ENCODE measurements around the gene SEMA4B.

SEMA4B gene

GRCh38 chr15:90190606-90191343, 10.4 kb upstream of the SEMA4B start:
- no peak for TF ChIP-seq CTCF (IDR thresholded peaks at IDR 0.05; ENCODE audit: borderline replicate concordance, control extremely low read depth, extremely low read depth, insufficient read depth, missing control alignments)
- in situ Hi-C loops (cut with MboI; ENCODE audit: low sequenced_read_pairs, unreplicated experiment): no loop called here
- peak; percentile 51 for DNase-seq (ENCODE audit: low spot score)

- no peak for DNase-seq (ENCODE audit: low spot score)
Measured at GRCh38 chr15:90191344-90191687, 9.8 kb upstream of the SEMA4B start.

DNA sequence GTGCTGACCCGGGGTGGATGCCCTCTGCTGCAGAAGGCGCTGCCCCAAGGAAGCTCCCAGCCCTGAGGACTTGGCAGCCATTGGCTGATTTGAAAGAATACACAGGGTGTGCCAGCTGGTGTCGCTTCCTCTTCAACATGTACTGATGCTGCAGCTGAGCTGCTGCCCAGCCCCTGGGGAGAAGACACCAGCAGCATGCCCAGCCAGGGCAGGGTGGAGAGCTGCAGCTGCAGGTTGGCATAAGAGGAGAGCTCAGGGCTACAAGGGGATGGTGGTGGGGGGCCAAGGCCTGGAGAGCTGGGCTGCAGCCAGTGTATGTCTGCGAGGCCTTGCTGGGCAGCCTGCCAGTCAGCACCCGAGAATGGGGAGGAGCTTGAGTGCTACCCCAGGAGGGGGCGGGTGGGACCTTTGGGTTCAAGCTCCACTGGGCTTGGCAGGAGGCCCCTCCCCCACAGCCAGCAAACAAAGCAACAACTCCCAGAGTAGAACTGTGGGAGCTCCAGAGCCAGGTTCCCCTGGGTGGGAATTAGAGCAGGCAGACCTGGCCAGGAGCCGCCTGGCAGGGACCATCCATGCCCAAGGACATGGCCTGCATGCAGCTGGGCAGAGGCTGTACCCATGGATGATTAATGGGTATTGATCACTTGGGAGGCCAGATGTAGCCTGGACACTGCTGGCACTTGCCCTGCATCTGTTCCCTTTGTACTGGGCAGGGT, 9.2 kb upstream of the SEMA4B start:
- DNase-seq (ENCODE audit: low spot score): peak; percentile 56
- in situ Hi-C loops (cut with MboI; ENCODE audit: low sequenced_read_pairs, unreplicated experiment): no loop called here

More at GRCh38 chr15:90191344-90191687, 9.8 kb upstream of the SEMA4B start:
- no peak for TF ChIP-seq CTCF (IDR thresholded peaks at IDR 0.05; ENCODE audit: borderline replicate concordance, control extremely low read depth, extremely low read depth, insufficient read depth, missing control alignments)
- in situ Hi-C loops (cut with MboI; ENCODE audit: low sequenced_read_pairs, unreplicated experiment): no loop called here

GRCh38 chr15:90192961-90193786, 8.0 kb upstream of the SEMA4B start:
- DNase-seq (ENCODE audit: low spot score): no peak
- no peak for TF ChIP-seq CTCF (IDR thresholded peaks at IDR 0.05; ENCODE audit: borderline replicate concordance, control extremely low read depth, extremely low read depth, insufficient read depth, missing control alignments)
- in situ Hi-C loops (cut with MboI; ENCODE audit: low sequenced_read_pairs, unreplicated experiment): no loop called here

More for the DNA sequence above, 9.2 kb upstream of the SEMA4B start:
- no peak for TF ChIP-seq CTCF (IDR thresholded peaks at IDR 0.05; ENCODE audit: borderline replicate concordance, control extremely low read depth, extremely low read depth, insufficient read depth, missing control alignments)

DNA sequence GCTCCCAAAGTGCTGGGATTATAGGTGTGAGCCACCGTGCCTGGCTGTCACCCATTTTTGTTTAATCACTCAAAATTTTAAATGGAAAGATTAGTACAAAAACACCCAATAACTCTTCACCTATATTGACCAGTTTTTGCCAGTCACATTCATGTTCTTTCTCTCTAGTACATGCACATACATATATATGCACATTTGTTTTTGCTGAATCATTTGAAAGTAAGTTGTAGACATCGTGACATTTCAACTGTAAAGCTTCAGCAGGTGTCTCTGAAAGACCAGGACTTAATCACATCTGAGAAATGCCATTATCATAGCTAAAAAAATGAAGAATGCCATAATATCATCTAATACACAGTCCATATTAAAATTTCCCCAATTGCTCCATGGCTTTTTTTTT, 6.5 kb upstream of the SEMA4B start:
- in situ Hi-C loops (cut with MboI; ENCODE audit: low sequenced_read_pairs, unreplicated experiment): no loop called here
- TF ChIP-seq CTCF (IDR thresholded peaks at IDR 0.05; ENCODE audit: borderline replicate concordance, control extremely low read depth, extremely low read depth, insufficient read depth, missing control alignments): no peak
- no peak for DNase-seq (ENCODE audit: low spot score)

DNA sequence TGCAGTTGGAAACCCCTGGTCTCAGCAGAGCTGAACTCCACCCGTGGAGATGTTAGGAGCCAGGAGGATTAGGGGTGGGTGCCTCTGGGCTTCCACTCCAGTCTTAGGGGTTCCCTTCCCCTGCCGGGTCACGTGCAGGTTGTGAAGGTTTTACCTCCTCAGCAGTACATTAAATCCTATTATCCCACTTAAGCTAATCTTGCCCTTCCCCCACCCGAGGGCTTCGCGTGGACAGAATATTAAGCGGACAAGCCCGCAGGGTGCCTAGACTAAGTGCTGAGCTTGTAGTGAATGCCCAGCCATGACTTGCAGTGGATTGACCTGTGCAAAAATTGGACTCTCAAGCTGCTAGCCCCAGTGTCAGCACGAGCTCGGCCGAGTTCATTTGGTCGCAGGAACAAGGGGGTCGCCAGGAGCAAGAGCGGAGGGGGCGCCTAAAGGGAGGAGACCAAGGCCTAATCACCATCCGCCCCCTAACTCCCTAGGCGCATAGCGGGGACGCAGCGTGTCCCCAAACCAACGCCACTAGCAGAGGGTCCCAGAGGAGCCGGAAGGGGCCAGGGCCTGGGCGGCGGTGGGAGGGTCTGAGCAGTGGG, 498 bp upstream of the SEMA4B start:
- TF ChIP-seq CTCF (IDR thresholded peaks at IDR 0.05; ENCODE audit: borderline replicate concordance, control extremely low read depth, extremely low read depth, insufficient read depth, missing control alignments): no peak
- no peak for DNase-seq (ENCODE audit: low spot score)
- in situ Hi-C loops (cut with MboI; ENCODE audit: low sequenced_read_pairs, unreplicated experiment): no loop called here
